ENCODE data around the gene ANKRD13B. TPM values are rescaled to one million over a fixed set of nuclear protein-coding genes. Genes with fewer than 3 reads are reported as not detected.

The ANKRD13B gene
- total and polyA plus RNA-seq, 8 donors: 1.0 to 5.8 (median 3.5) TPM

DNA sequence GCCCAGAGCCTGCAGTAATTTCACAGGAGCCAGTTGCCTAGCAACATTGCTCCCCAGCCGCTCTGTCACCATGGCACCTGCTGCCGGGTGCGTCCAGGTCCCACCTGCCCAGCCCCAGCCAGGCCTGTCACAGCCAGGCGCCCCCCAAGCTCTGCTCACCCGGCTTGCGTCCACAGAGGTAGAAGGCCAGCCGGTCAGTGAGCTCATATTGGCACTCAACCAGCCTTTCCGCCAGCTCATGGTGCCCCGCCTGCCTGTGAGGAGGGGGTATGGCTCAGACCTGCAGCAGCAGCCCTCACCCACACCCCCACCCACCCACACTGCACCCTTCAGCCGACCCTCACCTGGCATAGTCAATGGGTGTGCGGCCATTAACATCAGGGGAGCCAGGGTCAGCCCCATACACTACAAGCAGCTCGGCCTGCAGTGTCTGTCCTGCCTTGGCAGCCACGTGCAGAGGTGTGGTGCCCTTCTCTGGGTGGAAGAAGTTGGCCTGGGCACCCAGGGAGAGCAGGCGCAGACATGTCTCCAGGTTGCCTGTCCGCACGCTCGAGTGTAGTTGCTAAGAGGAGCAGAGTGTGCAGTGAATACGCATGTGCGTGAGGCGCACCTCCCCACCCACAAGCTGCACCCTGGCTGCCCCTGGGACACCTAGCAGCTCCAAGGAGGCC is 11.2 kb upstream of the ANKRD13B start:
- no peak for FAIRE-seq
- Histone ChIP-seq H3K9me3 (no peaks in the 10 kb centered on the region), H3K27ac (no peak overlapping the region), H3K4me1 (no peaks in the 10 kb centered on the region), H3K4me3 (no peak overlapping the region), H3K36me3 (no peaks in the 10 kb centered on the region), H3K27me3 (no peaks in the 10 kb centered on the region)
- no peak for ATAC-seq
- peak in 4 of 6 donors; percentile 6 to 77 (median 38) for DNase-seq
- TF ChIP-seq, protein P1, sequence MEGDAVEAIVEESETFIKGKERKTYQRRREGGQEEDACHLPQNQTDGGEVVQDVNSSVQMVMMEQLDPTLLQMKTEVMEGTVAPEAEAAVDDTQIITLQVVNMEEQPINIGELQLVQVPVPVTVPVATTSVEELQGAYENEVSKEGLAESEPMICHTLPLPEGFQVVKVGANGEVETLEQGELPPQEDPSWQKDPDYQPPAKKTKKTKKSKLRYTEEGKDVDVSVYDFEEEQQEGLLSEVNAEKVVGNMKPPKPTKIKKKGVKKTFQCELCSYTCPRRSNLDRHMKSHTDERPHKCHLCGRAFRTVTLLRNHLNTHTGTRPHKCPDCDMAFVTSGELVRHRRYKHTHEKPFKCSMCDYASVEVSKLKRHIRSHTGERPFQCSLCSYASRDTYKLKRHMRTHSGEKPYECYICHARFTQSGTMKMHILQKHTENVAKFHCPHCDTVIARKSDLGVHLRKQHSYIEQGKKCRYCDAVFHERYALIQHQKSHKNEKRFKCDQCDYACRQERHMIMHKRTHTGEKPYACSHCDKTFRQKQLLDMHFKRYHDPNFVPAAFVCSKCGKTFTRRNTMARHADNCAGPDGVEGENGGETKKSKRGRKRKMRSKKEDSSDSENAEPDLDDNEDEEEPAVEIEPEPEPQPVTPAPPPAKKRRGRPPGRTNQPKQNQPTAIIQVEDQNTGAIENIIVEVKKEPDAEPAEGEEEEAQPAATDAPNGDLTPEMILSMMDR (IDR thresholded peaks at IDR 0.05): no peak
- intact Hi-C loops (cut with DNase I): no loop called here
- 81 to 82% methylated on average over 20 of the region's 20 CpGs for WGBS, 2 donors

DNA sequence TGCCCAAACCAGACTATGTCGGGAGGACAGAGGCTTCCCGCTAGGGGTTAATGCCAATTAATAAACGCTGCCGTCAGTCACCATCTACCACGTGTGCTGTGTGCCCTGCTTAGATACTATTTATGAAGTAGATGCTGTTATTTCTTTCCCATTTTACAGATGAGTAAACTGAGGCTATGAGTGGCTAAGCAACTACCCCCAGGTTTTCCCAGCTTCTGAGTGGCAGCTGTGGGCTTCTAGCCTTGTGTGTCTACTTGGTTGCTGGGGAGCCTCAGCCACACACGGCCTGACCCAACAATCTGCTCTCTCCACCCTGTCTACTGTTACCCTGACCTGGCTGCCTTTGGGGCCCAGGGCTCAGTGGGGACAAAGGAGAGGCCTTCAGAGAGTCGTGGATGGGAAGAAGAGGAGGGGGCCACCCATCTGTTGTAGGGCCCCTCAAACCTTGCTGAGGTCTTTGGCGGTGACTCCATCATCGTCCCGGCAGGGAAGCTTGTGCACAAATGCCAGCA is 10.6 kb upstream of the ANKRD13B start:
- ATAC-seq (no peak), DNase-seq (peak in 1 of 6 donors; percentile 31), FAIRE-seq (no peak)
- 75 to 76% methylated on average over 10 of the region's 10 CpGs for WGBS, 2 donors
- Histone ChIP-seq H3K36me3 (no peaks in the 10 kb centered on the region), H3K9me3 (no peaks in the 10 kb centered on the region), H3K4me3 (no peak overlapping the region), H3K4me1 (no peaks in the 10 kb centered on the region), H3K27ac (no peak overlapping the region), H3K27me3 (no peaks in the 10 kb centered on the region)
- intact Hi-C loops (cut with DNase I): no loop called here
- TF ChIP-seq, protein P1 (IDR thresholded peaks at IDR 0.05): no peak

DNA sequence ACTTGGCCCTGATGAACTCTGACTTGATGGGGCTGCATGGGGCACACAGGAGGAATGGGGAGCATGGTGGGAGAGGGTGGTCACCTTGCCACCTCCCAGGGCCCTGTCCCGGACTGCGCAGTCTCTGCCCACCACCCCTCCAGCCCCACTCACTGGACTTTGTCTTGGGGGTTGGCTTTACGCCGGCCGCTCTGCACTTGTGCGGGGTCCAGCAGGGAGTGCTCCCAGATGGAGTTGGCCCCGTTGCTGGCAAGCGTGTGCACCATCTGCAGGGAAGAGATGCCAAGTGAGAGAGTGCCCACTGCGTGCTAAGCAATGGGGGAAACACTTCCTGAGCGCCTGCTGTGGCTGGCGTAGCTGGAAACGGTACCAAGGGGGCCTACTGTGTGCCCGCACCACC is 10.2 kb upstream of the ANKRD13B start:
- DNase-seq: peak in 2 of 6 donors; percentile 3 to 56
- Histone ChIP-seq H3K9me3 (no peaks in the 10 kb centered on the region), H3K27ac (no peak overlapping the region), H3K36me3 (no peaks in the 10 kb centered on the region), H3K27me3 (no peaks in the 10 kb centered on the region), H3K4me1 (no peaks in the 10 kb centered on the region), H3K4me3 (no peak overlapping the region)
- no peak for ATAC-seq
- TF ChIP-seq, protein P1 (IDR thresholded peaks at IDR 0.05): no peak
- intact Hi-C loops (cut with DNase I): no loop called here
- no peak for FAIRE-seq
- WGBS, 2 donors: 94 to 95% methylated on average over 13 of the region's 13 CpGs

DNA sequence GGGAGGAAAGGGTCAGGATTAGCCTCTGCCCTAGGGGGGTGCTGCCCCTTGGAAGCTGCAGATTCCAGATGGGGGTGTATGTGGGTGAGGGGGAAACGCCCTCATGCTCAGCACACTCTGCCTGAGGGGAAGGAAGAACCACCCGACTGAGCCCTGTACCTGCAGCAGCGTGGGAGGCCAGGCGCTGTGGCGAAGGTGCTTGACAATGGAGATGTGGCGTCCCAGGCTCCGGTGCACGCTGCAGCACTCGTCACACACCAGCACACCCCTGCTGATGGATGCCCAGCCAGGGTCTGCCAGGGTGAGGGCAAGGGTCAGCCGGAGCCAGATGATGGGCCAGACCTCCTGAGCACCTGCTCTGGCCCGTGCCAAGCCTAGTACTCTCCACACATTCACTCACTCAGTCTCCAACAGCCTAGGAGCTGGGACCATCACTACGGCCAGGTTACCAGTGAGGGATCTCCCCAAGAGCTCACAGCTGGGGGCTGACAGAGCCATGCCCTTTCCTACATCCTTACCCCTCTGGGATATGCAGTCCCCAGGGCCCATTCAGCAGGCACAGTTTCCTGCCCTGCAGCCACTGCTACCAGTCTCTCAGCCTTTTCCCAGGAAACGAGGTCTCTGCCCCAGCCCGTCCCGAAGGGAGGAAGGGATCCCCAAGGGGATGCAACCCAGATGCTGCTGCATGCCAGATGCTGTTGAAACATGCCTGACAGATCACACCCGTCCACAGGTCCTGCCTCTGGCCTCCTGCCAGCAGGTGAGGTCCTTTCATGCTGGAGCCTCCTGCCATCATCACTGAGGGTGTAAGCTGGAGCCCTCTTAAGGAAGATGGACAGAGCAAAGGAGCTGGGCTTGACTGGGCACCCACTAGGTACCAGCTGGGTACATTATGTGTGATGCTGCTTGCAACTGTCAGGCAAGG is 9.3 kb upstream of the ANKRD13B start:
- TF ChIP-seq, protein P1 (IDR thresholded peaks at IDR 0.05): no peak
- Histone ChIP-seq H3K36me3 (no peaks in the 10 kb centered on the region), H3K4me1 (no peaks in the 10 kb centered on the region), H3K4me3 (no peak overlapping the region), H3K9me3 (no peaks in the 10 kb centered on the region), H3K27ac (no peak overlapping the region), H3K27me3 (no peaks in the 10 kb centered on the region)
- ATAC-seq (no peak), FAIRE-seq (no peak), DNase-seq (peak in 2 of 6 donors; percentile 57 to 72)
- 89 to 93% methylated on average over 15 to 16 of the region's 16 CpGs for WGBS, 2 donors
- intact Hi-C loops (cut with DNase I): no loop called here
